Choroid plexus epithelial cell (primary cell): ENCODE results near the gene THSD4.

Source experiments
- DNase-seq: peaks from one replicate; pipeline ENCODE4 v3.0.0-alpha.2; 2010; ENCODE audit warnings: low read depth
- H3K4me3 ChIP-seq: 2 replicates; pipeline ENCODE4 v1.5.1; 2011; ENCODE audit warnings: low read depth, mild to moderate bottlenecking, control low read depth, low read length, moderate library complexity
- TF ChIP-seq, protein P1 (sequence below): conservative IDR thresholded peaks from 2 replicates; pipeline ENCODE4 v1.5.1; 2011; ENCODE audit warnings: low read depth, mild to moderate bottlenecking, control low read depth, inconsistent platforms, low read length, moderate library complexity

The THSD4 gene

DNA sequence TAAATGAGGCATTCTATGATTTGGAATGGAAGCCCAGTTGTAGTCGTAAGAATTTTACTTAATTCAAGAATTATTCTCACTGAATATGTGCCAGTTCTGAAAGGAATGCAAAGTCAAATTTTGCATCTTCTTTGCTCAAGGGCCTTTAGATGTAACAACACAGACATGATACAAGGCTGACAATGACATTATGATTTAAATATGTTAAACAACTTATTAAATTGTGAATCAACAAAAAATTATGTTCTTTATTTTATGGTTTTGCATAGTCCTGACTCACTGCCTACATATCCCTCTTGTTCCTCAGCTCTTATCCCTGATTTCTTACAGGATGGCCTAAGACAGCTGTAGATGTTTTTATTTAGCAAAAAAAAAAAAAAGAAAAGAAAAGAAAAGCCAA lies 524.2 kb downstream of the THSD4 start:
- TF ChIP-seq, protein P1, sequence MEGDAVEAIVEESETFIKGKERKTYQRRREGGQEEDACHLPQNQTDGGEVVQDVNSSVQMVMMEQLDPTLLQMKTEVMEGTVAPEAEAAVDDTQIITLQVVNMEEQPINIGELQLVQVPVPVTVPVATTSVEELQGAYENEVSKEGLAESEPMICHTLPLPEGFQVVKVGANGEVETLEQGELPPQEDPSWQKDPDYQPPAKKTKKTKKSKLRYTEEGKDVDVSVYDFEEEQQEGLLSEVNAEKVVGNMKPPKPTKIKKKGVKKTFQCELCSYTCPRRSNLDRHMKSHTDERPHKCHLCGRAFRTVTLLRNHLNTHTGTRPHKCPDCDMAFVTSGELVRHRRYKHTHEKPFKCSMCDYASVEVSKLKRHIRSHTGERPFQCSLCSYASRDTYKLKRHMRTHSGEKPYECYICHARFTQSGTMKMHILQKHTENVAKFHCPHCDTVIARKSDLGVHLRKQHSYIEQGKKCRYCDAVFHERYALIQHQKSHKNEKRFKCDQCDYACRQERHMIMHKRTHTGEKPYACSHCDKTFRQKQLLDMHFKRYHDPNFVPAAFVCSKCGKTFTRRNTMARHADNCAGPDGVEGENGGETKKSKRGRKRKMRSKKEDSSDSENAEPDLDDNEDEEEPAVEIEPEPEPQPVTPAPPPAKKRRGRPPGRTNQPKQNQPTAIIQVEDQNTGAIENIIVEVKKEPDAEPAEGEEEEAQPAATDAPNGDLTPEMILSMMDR, result no peak
- no peak overlapping the region for H3K4me3 ChIP-seq
- no peak for DNase-seq

DNA sequence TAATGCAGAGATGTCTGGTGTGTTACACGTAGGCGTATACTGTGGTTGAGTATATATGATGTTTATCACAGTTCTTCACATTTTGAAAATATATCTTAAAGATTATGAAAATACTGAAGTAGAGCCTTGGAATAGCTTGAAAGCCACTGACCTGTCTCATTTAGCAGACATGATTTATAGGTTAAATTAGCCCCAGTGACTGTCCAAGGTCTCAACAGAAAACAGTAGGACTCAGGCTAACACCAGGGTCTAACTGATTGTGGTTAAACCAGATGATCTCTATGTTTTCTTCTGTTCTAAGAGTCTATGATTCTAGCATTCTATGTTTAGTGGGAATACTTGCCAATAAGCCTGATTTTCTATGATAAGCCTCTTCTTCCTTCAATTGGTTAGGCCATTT lies 528.6 kb downstream of the THSD4 start:
- H3K4me3 ChIP-seq, result no peak overlapping the region
- TF ChIP-seq, protein P1, result no peak

DNA sequence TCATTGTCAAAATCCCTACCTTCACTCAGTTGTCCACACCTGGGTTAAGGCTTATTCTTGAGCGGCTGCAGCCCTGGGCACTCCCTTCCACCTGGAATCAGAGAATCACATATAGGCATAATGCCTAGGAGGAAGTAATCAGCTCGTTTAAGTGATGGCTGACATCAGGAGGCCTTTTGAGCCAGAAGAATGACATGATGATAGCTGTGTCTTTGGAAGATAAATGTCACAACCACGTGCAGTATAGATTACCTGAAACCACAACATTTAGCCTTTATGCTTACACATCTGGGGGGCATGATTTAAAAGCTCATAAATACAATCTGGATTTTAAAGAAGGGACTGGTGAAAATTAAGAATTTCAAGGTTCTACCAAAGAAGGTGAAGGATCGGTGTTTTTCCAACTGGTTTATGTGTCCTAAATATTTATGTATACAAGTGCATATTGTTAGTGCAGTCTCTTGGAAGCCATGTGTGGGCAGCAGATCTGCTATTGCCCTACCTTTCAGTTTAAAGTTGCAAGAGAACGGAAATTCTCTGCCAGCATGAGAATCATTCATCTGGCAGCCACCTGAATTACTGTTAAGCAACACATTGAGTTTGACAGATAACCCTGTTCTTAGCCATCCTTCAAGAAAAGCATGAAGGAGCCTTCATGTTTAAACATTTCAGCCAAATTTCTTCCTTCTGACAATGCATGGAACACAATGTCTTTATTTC lies 531.7 kb downstream of the THSD4 start:
- no peak overlapping the region for H3K4me3 ChIP-seq
- TF ChIP-seq, protein P1, result no peak
- no peak for DNase-seq

More for the DNA sequence above, 528.6 kb downstream of the THSD4 start:
- DNase-seq, result no peak

DNA sequence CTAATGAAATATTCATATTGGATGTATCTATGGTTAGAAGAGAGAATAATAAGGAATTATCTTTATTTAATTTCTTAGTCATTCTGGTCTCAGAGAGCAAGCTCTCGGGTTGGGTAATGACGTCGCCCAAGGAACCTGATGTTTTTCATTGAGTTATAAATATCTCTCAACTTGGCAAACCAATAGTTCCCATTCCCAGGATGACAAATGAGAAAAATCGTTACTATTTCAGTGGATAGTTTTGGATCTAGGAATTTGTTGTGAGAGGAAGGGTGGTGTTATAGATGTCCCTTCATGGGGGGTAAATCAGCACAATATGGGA lies 532.2 kb downstream of the THSD4 start:
- TF ChIP-seq, protein P1, result no peak
- no peak for DNase-seq
- H3K4me3 ChIP-seq, result no peak overlapping the region

DNA sequence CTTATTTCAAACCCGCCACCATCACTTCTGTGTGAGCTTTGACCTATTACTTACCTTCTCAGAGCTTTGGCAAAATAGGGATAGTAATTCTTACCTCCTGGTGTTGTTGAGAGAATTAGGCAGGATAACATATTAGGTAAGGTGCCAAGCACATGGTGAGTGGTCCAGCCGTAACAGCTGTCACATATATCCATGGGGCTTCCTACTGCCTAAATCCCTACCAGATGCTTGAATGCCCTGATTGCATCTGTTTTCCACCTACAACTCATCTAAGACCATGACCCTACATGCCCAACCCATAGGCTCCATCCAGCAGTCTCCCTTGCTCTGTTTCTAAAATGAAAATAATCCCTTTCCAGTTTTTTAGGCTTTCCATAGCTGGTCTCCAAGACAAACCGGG lies 532.8 kb downstream of the THSD4 start:
- TF ChIP-seq, protein P1, result no peak

DNA sequence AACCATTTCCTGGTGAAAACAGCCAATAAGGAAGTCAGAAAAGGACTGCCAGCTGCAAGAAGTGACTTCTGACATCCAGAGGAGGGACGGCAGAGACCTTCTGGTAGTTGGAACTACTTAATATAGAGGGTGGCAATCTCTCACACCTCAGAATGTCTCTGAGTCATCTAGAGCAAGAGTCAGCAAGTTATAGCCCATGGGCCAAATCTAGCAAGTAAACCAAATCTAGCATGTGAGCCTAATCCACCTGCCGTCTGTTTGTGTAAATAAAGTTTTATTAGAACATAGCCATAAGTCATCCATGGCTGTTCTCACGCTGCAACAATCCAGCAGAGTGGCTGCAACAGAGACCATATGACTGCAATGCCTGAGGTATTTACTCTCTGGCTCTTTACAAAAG lies 534.6 kb downstream of the THSD4 start:
- DNase-seq, result no peak
- H3K4me3 ChIP-seq, result no peak overlapping the region
- TF ChIP-seq, protein P1, result no peak

More for the DNA sequence above, 532.8 kb downstream of the THSD4 start:
- H3K4me3 ChIP-seq, result no peak overlapping the region
- no peak for DNase-seq

DNA sequence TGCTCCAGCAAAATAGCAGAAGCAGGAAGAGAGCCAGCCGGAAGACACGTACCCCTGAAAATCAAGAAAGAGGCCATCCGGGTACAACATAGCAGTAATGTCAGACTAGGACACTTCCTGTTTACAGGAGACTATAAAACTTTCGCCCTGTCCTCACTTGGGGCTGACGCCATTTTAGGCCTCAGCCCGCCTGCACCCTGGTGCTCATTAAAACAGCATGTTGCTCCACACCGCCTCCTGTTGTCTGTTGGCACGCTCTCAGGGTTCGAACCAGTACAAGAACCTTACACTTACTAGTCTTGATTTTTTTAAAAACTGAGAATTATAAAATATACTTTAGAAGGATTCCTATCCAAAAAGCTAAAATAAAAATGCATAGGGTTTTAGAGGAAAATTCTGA lies 535.3 kb downstream of the THSD4 start:
- TF ChIP-seq, protein P1, result no peak
- DNase-seq, result no peak
- no peak overlapping the region for H3K4me3 ChIP-seq
